H1 (cell line): ENCODE data around the gene TMED9. TPM values are rescaled to one million over a fixed set of nuclear protein-coding genes. Genes with fewer than 3 reads are reported as not detected.
A peak's percentile ranks its signal among the peaks of the same experiment; 100 is the strongest.

Source experiments
- CTCF ChIA-PET: fragments of 300-600 bp; sonication (Branson Sonifier 250); formaldehyde crosslinking; loops from one replicate; lab custom pipeline; 2021; ENCODE audit not compliant: partially characterized antibody; lab: Charles Lee
- POLR2A ChIA-PET: fragments of 300-600 bp; sonication (Branson Sonifier 250); formaldehyde crosslinking; loops from one replicate; lab custom pipeline; 2021; ENCODE audit warnings: inconsistent platforms; ENCODE audit not compliant: partially characterized antibody; lab: Charles Lee
- DNase-seq, 2 experiments: peaks; one replicate each; pipeline versions ENCODE4 v3.0.0 to v3.0.0-alpha.2; 2010 to 2022; ENCODE audit warnings: low spot score in 2 of 2, low read depth in 1 of 2, mixed read lengths in 1 of 2
- FAIRE-seq: peaks from 2 replicates; lab custom pipeline; 2011; peaks lifted over from hg19 to GRCh38; lab: Jason Lieb, UNC
- H2AFZ ChIP-seq: 2 replicates; pipeline ENCODE4 v1.8.1; 2012; ENCODE audit warnings: low read length, inconsistent platforms
- H2AK5ac ChIP-seq: 2 replicates; pipeline ENCODE4 v1.6.1; 2013; ENCODE audit warnings: low read depth, low read length
- H2BK120ac ChIP-seq: replicated peaks from 2 replicates; pipeline ENCODE3; 2013; ENCODE audit warnings: low read depth, low read length, inconsistent platforms
- H2BK12ac ChIP-seq: 2 replicates; pipeline ENCODE4 v1.6.1; 2013; ENCODE audit warnings: low read depth, low read length
- H2BK15ac ChIP-seq: 2 replicates; pipeline ENCODE4 v1.6.1; 2013; ENCODE audit warnings: low read length
- H2BK20ac ChIP-seq: 2 replicates; pipeline ENCODE4 v1.6.1; 2013; ENCODE audit warnings: low read length
- H2BK5ac ChIP-seq: 2 replicates; pipeline ENCODE4 v1.6.1; 2013; ENCODE audit warnings: low read depth, low read length
- H3K14ac ChIP-seq: 2 replicates; pipeline ENCODE4 v1.6.1; 2013; ENCODE audit warnings: inconsistent platforms; ENCODE audit not compliant: insufficient read length
- H3K18ac ChIP-seq: 2 replicates; pipeline ENCODE4 v1.6.1; 2013; ENCODE audit warnings: low read length; ENCODE audit errors: extremely low read depth
- H3K23ac ChIP-seq: 2 replicates; pipeline ENCODE4 v1.6.1; 2013; ENCODE audit warnings: inconsistent platforms; ENCODE audit not compliant: insufficient read length
- H3K23me2 ChIP-seq: 2 replicates; pipeline ENCODE4 v1.6.1; 2013; ENCODE audit warnings: low read depth, low read length
- H3K27ac ChIP-seq: 2 replicates; pipeline ENCODE4 v1.6.1; 2011; ENCODE audit warnings: low read depth, low read length, inconsistent platforms
- H3K27me3 ChIP-seq, 4 experiments: replicated peaks in 1 of 4; 1 replicate in 1 of 4; 2 replicates in 3 of 4; pipeline versions ENCODE4 v1.6.1 to v1.8.1; 2011 to 2013; ENCODE audit warnings: low read length in 3 of 4, mild to moderate bottlenecking in 3 of 4, inconsistent platforms in 2 of 4, mixed read lengths in 2 of 4, moderate library complexity in 1 of 4; ENCODE audit not compliant: control insufficient read depth in 3 of 4, insufficient read depth in 3 of 4; ENCODE audit errors: extremely low read depth in 1 of 4
- H3K36me3 ChIP-seq, 4 experiments: 2 replicates each; pipeline versions ENCODE4 v1.6.1 to v1.8.1; 2011 to 2013; ENCODE audit warnings: mild to moderate bottlenecking in 4 of 4, low read length in 3 of 4, moderate library complexity in 2 of 4, control low read depth in 1 of 4, inconsistent platforms in 1 of 4; ENCODE audit not compliant: insufficient read depth in 4 of 4, control insufficient read depth in 2 of 4
- H3K4ac ChIP-seq: replicated peaks from 2 replicates; pipeline ENCODE3; 2013; ENCODE audit warnings: low read length, low read depth, mixed read lengths, inconsistent platforms; ENCODE audit not compliant: insufficient read length
- H3K4me1 ChIP-seq, 4 experiments: replicated peaks in 1 of 4; 1 replicate in 1 of 4; 2 replicates in 3 of 4; pipeline versions ENCODE4 v1.6.1 to v1.8.1; 2011 to 2013; ENCODE audit warnings: low read length in 3 of 4, inconsistent platforms in 2 of 4, mixed read lengths in 1 of 4; ENCODE audit not compliant: insufficient read depth in 4 of 4, control insufficient read depth in 3 of 4
- H3K4me2 ChIP-seq, 2 experiments: 2 replicates each; pipeline versions ENCODE4 v1.6.1 to v1.8.1; 2011 to 2013; ENCODE audit warnings: low read depth in 2 of 2, low read length in 2 of 2, control low read depth in 1 of 2, inconsistent platforms in 1 of 2, mild to moderate bottlenecking in 1 of 2; ENCODE audit not compliant: insufficient read depth in 1 of 2
- H3K4me3 ChIP-seq, 4 experiments: fragments of 200-600, 300-600 bp in 1 of 4; sonication (generic), shearing (Covaris generic), sonication (Bioruptor Twin) in 1 of 4; 2 replicates each; pipeline versions ENCODE4 v1.5.1 to v1.8.1; 2011 to 2016; ENCODE audit warnings: low read length in 4 of 4, low read depth in 3 of 4, control low read depth in 2 of 4, inconsistent platforms in 2 of 4, mild to moderate bottlenecking in 2 of 4, mixed read lengths in 1 of 4, moderate library complexity in 1 of 4; ENCODE audit not compliant: insufficient read depth in 2 of 4; ENCODE audit errors: extremely low read depth in 1 of 4
- H3K56ac ChIP-seq: replicated peaks from 2 replicates; pipeline ENCODE3; 2013; ENCODE audit warnings: low read depth, mild to moderate bottlenecking, mixed read lengths, low read length, inconsistent platforms; ENCODE audit not compliant: insufficient read length
- H3K79me1 ChIP-seq: 2 replicates; pipeline ENCODE4 v1.6.1; 2013; ENCODE audit warnings: low read depth, low read length, control low read depth
- H3K79me2 ChIP-seq, 2 experiments: 2 replicates each; pipeline versions ENCODE4 v1.6.1 to v1.8.1; 2012 to 2013; ENCODE audit warnings: low read length in 2 of 2, mild to moderate bottlenecking in 2 of 2, inconsistent platforms in 1 of 2; ENCODE audit not compliant: insufficient read depth in 2 of 2, control insufficient read depth in 1 of 2
- H3K9ac ChIP-seq, 4 experiments: replicated peaks in 1 of 4; 1 replicate in 1 of 4; 2 replicates in 3 of 4; pipeline versions ENCODE4 v1.6.1 to v1.8.1; 2011 to 2013; ENCODE audit warnings: low read depth in 3 of 4, low read length in 3 of 4, control low read depth in 2 of 4, mild to moderate bottlenecking in 2 of 4, moderate library complexity in 2 of 4, inconsistent platforms in 1 of 4; ENCODE audit errors: extremely low read depth in 1 of 4
- H3K9me3 ChIP-seq, 2 experiments: 2 replicates each; pipeline versions ENCODE4 v1.6.1 to v1.8.1; 2012 to 2013; ENCODE audit warnings: mild to moderate bottlenecking in 2 of 2, moderate library complexity in 2 of 2, control low read depth in 1 of 2, inconsistent platforms in 1 of 2, low read depth in 1 of 2, low read length in 1 of 2, mixed read lengths in 1 of 2; ENCODE audit not compliant: insufficient read depth in 2 of 2
- H4K20me1 ChIP-seq, 2 experiments: replicated peaks in 1 of 2; 2 replicates each; pipeline versions ENCODE3 to v1.8.1; 2011 to 2013; ENCODE audit warnings: inconsistent platforms in 2 of 2, low read length in 2 of 2, mild to moderate bottlenecking in 1 of 2; ENCODE audit not compliant: insufficient read depth in 2 of 2, control insufficient read depth in 1 of 2
- H4K5ac ChIP-seq: 2 replicates; pipeline ENCODE4 v1.6.1; 2013; ENCODE audit warnings: low read length, low read depth, mixed read lengths, inconsistent platforms; ENCODE audit not compliant: insufficient read length
- H4K8ac ChIP-seq: 2 replicates; pipeline ENCODE4 v1.8.0; 2013; ENCODE audit warnings: mild to moderate bottlenecking, moderate library complexity, low read length, inconsistent platforms; ENCODE audit not compliant: insufficient read depth; ENCODE audit errors: extremely low read depth
- H4K91ac ChIP-seq: replicated peaks from 2 replicates; pipeline ENCODE3; 2013; ENCODE audit warnings: low read length, mixed read lengths, inconsistent platforms; ENCODE audit not compliant: insufficient read length
- CEBPB ChIP-seq: IDR thresholded peaks from 2 replicates; pipeline ENCODE4 v1.6.1; 2012; ENCODE audit warnings: low read depth, low read length
- WGBS, 2 experiments: shearing (Covaris generic) in 1 of 2; methylation state at CpG; one replicate each; pipeline versions ENCODE4 v1.1.6 to v1.1.7; 2013 to 2015; ENCODE audit warnings: low lambda C conversion rate in 2 of 2, mixed read lengths in 2 of 2, inconsistent platforms in 1 of 2, low coverage in 1 of 2, missing lambda C conversion rate in 1 of 2; ENCODE audit not compliant: insufficient replicate concordance in 2 of 2, insufficient coverage in 1 of 2, insufficient read length in 1 of 2; ENCODE audit errors: extremely low coverage in 1 of 2, missing lambda C conversion rate in 1 of 2; 5-methylcytosine and 5-hydroxymethylcytosine counted together
- polyA plus RNA-seq, 7 experiments: library from polyadenylated mRNA; depleted of rRNA in 3 of 7; stranded (reverse) in 5 of 7; unstranded in 2 of 7; fragments of >200 nt in 5 of 7; fragments of 200-250 nt in 2 of 7; gene quantifications; 1 replicate in 5 of 7; 2 replicates in 1 of 7; 4 replicates in 1 of 7; pipeline versions ENCODE4 v1.2.1 to v1.2.3, GENCODE V29; 2011 to 2013; ENCODE audit warnings: missing spikeins in 2 of 7, mixed read lengths in 2 of 7
- total RNA-seq: library from RNA; stranded (reverse); fragmentation: NEBNext Ultra II Directional; extraction: Animal tissue kit (Norgen Biotek cat#: 25700); gene quantifications from 2 replicates; pipeline ENCODE4 v1.2.1, GENCODE V29; 2021
- TF ChIP-seq, protein P1 (sequence below): IDR thresholded peaks from 2 replicates; pipeline ENCODE4 v1.6.1; 2012; ENCODE audit warnings: inconsistent platforms

The TMED9 gene
- total and polyA plus RNA-seq, 2 of the 8 experiments (the other 6 are each of a cell fraction or from before 2014, with no cell fraction given): 130 to 160 TPM

DNA sequence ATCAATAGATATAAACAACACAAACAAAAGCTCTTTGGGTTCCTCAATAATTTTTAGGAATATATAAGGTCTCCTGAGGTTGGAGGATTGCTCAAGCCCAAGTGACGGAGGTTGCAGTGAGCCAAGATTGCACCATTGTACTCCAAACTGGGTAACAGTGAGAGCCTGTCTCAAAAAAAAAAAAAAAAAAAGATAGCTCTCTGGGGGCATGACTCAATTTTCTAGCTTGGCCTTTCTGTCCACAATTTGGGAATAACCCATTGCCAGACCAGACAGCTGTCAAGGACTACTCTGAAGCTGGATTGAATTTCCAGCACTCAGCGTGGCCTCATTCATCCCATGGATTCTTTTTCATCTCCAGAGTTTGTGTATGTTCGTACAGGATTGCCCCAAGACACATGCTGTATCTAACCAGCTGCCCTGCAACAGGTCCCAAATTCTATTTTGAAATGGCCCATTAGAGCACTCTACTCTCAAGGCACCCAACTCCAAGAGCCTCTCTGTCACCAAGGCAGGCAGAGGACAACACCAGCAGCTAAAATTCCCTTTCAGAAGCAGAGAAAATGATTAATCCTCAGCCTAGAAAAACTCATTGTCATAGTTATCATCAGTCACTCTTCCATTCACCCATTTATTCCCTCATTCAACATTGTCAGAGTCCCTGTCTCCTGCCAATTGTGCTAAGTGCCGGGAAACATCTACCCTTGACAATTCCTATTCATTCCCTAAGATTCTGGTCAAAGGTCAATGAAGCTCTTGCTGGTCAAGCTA lies 46.3 kb upstream of the TMED9 start:
- Histone ChIP-seq H2BK20ac (no peak overlapping the region), H3K9ac (no peak overlapping the region), H3K27ac (no peak overlapping the region), H4K20me1 (peaks cover 9 to 27% of the 10 kb centered on the region in 2 experiments), H3K27me3 (no peaks in the 10 kb centered on the region), H3K4me2 (no peak overlapping the region), H3K79me2 (peaks cover 0 to 87% of the 10 kb centered on the region in 2 experiments), H3K4me3 (no peak overlapping the region), H2AK5ac (no peak overlapping the region), H3K9me3 (no peaks in the 10 kb centered on the region), H3K18ac (no peak overlapping the region), H3K4me1 (no peaks in the 10 kb centered on the region), H3K23me2 (no peaks in the 10 kb centered on the region), H3K14ac (no peak overlapping the region), H2BK5ac (no peak overlapping the region), H3K4ac (no peak overlapping the region), H2AFZ (no peak overlapping the region), H3K23ac (no peak overlapping the region), H3K36me3 (peaks cover 0 to 13% (median 0%) of the 10 kb centered on the region in 4 experiments; a peak in 2 of 8 replicates), H2BK120ac (no peak overlapping the region), H2BK15ac (no peak overlapping the region), H4K91ac (no peak overlapping the region), H2BK12ac (no peak overlapping the region), H4K5ac (no peak overlapping the region), H3K56ac (no peak overlapping the region), H4K8ac (no peak overlapping the region), H3K79me1 (peaks cover 11% of the 10 kb centered on the region)
- WGBS, 2 experiments: 94% methylated on average over 4 of the region's 4 CpGs; no CpG with 5 or more reads in 1 of the 2 experiments
- ChIA-PET CTCF (interaction anchor here (0.6 to 2.4 kb wide), 10 partner anchors 9 to 803 kb away, joined by 3 to 14 read pairs (median 4); no protein-coding TSS in a partner anchor), POLR2A (interaction anchor here (0.7 to 3.4 kb wide), 6 partner anchors 8 to 66 kb away, joined by 3 to 11 read pairs (median 4); partner anchors contain the start of gene DDX41)
- no peak for FAIRE-seq
- peak; percentile 53; the same call in 1 of the 2 replicates for TF ChIP-seq CEBPB
- TF ChIP-seq, protein P1, sequence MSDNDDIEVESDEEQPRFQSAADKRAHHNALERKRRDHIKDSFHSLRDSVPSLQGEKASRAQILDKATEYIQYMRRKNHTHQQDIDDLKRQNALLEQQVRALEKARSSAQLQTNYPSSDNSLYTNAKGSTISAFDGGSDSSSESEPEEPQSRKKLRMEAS: no peak
- DNase-seq: no peak
